ENCODE data around the gene DERL2.

GRCh38 chr17:5516060-5516792, 30.2 kb upstream of the DERL2 start:
- TF ChIP-seq, protein P1, sequence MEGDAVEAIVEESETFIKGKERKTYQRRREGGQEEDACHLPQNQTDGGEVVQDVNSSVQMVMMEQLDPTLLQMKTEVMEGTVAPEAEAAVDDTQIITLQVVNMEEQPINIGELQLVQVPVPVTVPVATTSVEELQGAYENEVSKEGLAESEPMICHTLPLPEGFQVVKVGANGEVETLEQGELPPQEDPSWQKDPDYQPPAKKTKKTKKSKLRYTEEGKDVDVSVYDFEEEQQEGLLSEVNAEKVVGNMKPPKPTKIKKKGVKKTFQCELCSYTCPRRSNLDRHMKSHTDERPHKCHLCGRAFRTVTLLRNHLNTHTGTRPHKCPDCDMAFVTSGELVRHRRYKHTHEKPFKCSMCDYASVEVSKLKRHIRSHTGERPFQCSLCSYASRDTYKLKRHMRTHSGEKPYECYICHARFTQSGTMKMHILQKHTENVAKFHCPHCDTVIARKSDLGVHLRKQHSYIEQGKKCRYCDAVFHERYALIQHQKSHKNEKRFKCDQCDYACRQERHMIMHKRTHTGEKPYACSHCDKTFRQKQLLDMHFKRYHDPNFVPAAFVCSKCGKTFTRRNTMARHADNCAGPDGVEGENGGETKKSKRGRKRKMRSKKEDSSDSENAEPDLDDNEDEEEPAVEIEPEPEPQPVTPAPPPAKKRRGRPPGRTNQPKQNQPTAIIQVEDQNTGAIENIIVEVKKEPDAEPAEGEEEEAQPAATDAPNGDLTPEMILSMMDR (IDR thresholded peaks at IDR 0.05; ENCODE audit: poor library complexity): no peak
- no peak for TF ChIP-seq EZH2 (IDR thresholded peaks at IDR 0.05; ENCODE audit: borderline replicate concordance)
- TF ChIP-seq EZH2phosphoT487 (IDR thresholded peaks at IDR 0.05; ENCODE audit: low read depth, severe bottlenecking, unreplicated experiment): no peak
